Thymus (tissue), 11 donors: Measurements from ENCODE around the gene CHCHD4. TPM values are rescaled to one million over a fixed set of nuclear protein-coding genes. Genes with fewer than 3 reads are reported as not detected.

Experiments
- DNase-seq, 9 donors: peaks; one replicate each; pipeline ENCODE4 v3.0.0-alpha.2; 2013; ENCODE audit warnings: low spot score in 9 of 9, low read depth in 6 of 9, missing footprints in 1 of 9
- H3K27ac ChIP-seq, 2 donors: one replicate each; pipeline ENCODE4 v1.5.1; 2013; ENCODE audit warnings: control low read depth in 1 of 2, low read depth in 1 of 2, low read length in 1 of 2, mild to moderate bottlenecking in 1 of 2, moderate library complexity in 1 of 2
- H3K27me3 ChIP-seq, 2 donors: one replicate each; pipeline ENCODE4 v1.5.1; 2013; ENCODE audit warnings: low read length in 1 of 2; ENCODE audit not compliant: control insufficient read depth in 2 of 2, insufficient read depth in 1 of 2
- H3K36me3 ChIP-seq, 2 donors: one replicate each; pipeline ENCODE4 v1.5.1; 2013; ENCODE audit warnings: low read length in 1 of 2, mild to moderate bottlenecking in 1 of 2, moderate library complexity in 1 of 2; ENCODE audit not compliant: control insufficient read depth in 2 of 2, insufficient read depth in 2 of 2
- H3K4me1 ChIP-seq, 2 donors: one replicate each; pipeline ENCODE4 v1.5.1; 2013; ENCODE audit warnings: low read length in 2 of 2; ENCODE audit not compliant: control insufficient read depth in 2 of 2, insufficient read depth in 2 of 2
- H3K4me3 ChIP-seq, 2 donors: one replicate each; pipeline ENCODE4 v1.5.1; 2013; ENCODE audit warnings: low read length in 2 of 2, control low read depth in 1 of 2, mild to moderate bottlenecking in 1 of 2
- H3K9me3 ChIP-seq, 2 donors: one replicate each; pipeline ENCODE4 v1.5.1; 2013; ENCODE audit warnings: low read length in 1 of 2, mild to moderate bottlenecking in 1 of 2; ENCODE audit not compliant: control insufficient read depth in 2 of 2, insufficient read depth in 1 of 2
- WGBS: extraction: QIAGEN DNeasy Blood & Tissue Kit; methylation state at CpG from one replicate; pipeline ENCODE4 v1.1.7; 2013; 5-methylcytosine and 5-hydroxymethylcytosine counted together
- polyA plus RNA-seq: library from polyadenylated mRNA; stranded (reverse); fragments of 200-250 nt; gene quantifications from one replicate; pipeline ENCODE4 v1.2.3, GENCODE V29; 2013
- total RNA-seq: library from RNA; stranded (reverse); fragments of 120-200 nt; gene quantifications from one replicate; pipeline ENCODE4 v1.2.4, GENCODE V29; 2013
- donor health status: healthy.

The CHCHD4 gene
- total and polyA plus RNA-seq, 2 donors = 10.8 to 14.4 TPM

GRCh38 chr3:14139771-14140170 is 15.1 kb upstream of the CHCHD4 start:
- DNase-seq = no peak
- Histone ChIP-seq H3K27me3 (no peaks in the 10 kb centered on the region), H3K27ac (no peak overlapping the region), H3K4me1 (peaks cover 0 to 15% of the 10 kb centered on the region in 2 donors), H3K4me3 (no peak overlapping the region), H3K36me3 (peaks cover 52 to 59% of the 10 kb centered on the region in 2 donors), H3K9me3 (no peaks in the 10 kb centered on the region)
- 97% methylated on average over 5 of the region's 5 CpGs for WGBS

GRCh38 chr3:14138878-14139655 is 14.4 kb upstream of the CHCHD4 start:
- H3K27me3 ChIP-seq = no peaks in the 10 kb centered on the region
- H3K9me3 ChIP-seq = no peaks in the 10 kb centered on the region
- peaks cover 0 to 10% of the 10 kb centered on the region in 2 donors for H3K4me1 ChIP-seq
- peaks cover 59 to 63% of the 10 kb centered on the region in 2 donors for H3K36me3 ChIP-seq
- H3K4me3 ChIP-seq = no peak overlapping the region
- WGBS = 95% methylated on average over 14 of the region's 14 CpGs
- H3K27ac ChIP-seq = no peak overlapping the region
- no peak for DNase-seq

- Histone ChIP-seq H3K27ac (no peak overlapping the region), H3K36me3 (peaks cover 67 to 68% of the 10 kb centered on the region in 2 donors), H3K4me3 (no peak overlapping the region), H3K9me3 (no peaks in the 10 kb centered on the region), H3K4me1 (peaks cover 0 to 6% of the 10 kb centered on the region in 2 donors), H3K27me3 (no peaks in the 10 kb centered on the region)
- 98% methylated on average over 16 of the region's 16 CpGs for WGBS
- no peak for DNase-seq
Observed at GRCh38 chr3:14138109-14138877, 13.6 kb upstream of the CHCHD4 start.

GRCh38 chr3:14137445-14137844 is 12.8 kb upstream of the CHCHD4 start:
- Histone ChIP-seq H3K27ac (no peak overlapping the region), H3K4me3 (no peak overlapping the region), H3K27me3 (no peaks in the 10 kb centered on the region), H3K36me3 (peaks cover 75 to 76% of the 10 kb centered on the region in 2 donors), H3K4me1 (peaks cover 0 to 3% of the 10 kb centered on the region in 2 donors), H3K9me3 (no peaks in the 10 kb centered on the region)
- no peak for DNase-seq
- 97% methylated on average over 3 of the region's 3 CpGs for WGBS

GRCh38 chr3:14137004-14137403 is 12.3 kb upstream of the CHCHD4 start:
- no peaks in the 10 kb centered on the region for H3K9me3 ChIP-seq
- no peak overlapping the region for H3K27ac ChIP-seq
- peaks cover 80 to 81% of the 10 kb centered on the region in 2 donors for H3K36me3 ChIP-seq
- no peaks in the 10 kb centered on the region for H3K27me3 ChIP-seq
- H3K4me3 ChIP-seq = no peak overlapping the region
- peaks cover 0 to 3% of the 10 kb centered on the region in 2 donors for H3K4me1 ChIP-seq
- DNase-seq = no peak
- 97% methylated on average over 3 of the region's 3 CpGs for WGBS

- Histone ChIP-seq H3K27ac (no peak overlapping the region), H3K4me3 (no peak overlapping the region), H3K9me3 (no peaks in the 10 kb centered on the region), H3K27me3 (no peaks in the 10 kb centered on the region), H3K4me1 (no peaks in the 10 kb centered on the region), H3K36me3 (peaks cover 80 to 85% of the 10 kb centered on the region in 2 donors)
- no peak for DNase-seq
- 97% methylated on average over 11 of the region's 11 CpGs for WGBS
Observed at GRCh38 chr3:14135581-14135980, 10.9 kb upstream of the CHCHD4 start.

- no peak overlapping the region for H3K27ac ChIP-seq
- no peaks in the 10 kb centered on the region for H3K4me1 ChIP-seq
- peaks cover 83 to 84% of the 10 kb centered on the region in 2 donors for H3K36me3 ChIP-seq
- no peak overlapping the region for H3K4me3 ChIP-seq
- H3K27me3 ChIP-seq = no peaks in the 10 kb centered on the region
- DNase-seq = no peak
- 97% methylated on average over 6 of the region's 6 CpGs for WGBS
- no peaks in the 10 kb centered on the region for H3K9me3 ChIP-seq
Observed at GRCh38 chr3:14134291-14134690, 9.6 kb upstream of the CHCHD4 start.

GRCh38 chr3:14133876-14134275 is 9.2 kb upstream of the CHCHD4 start:
- Histone ChIP-seq H3K9me3 (no peaks in the 10 kb centered on the region), H3K4me3 (no peak overlapping the region), H3K4me1 (no peaks in the 10 kb centered on the region), H3K27ac (no peak overlapping the region), H3K36me3 (peaks cover 80 to 83% of the 10 kb centered on the region in 2 donors), H3K27me3 (no peaks in the 10 kb centered on the region)
- over 99% methylated on average over 5 of the region's 5 CpGs for WGBS
- no peak for DNase-seq

- 97% methylated on average over 10 of the region's 10 CpGs for WGBS
- Histone ChIP-seq H3K27ac (no peak overlapping the region), H3K36me3 (peaks cover 84 to 86% of the 10 kb centered on the region in 2 donors), H3K27me3 (no peaks in the 10 kb centered on the region), H3K4me1 (no peaks in the 10 kb centered on the region), H3K4me3 (no peak overlapping the region), H3K9me3 (no peaks in the 10 kb centered on the region)
- DNase-seq = no peak
Observed at GRCh38 chr3:14133188-14133800, 8.6 kb upstream of the CHCHD4 start.
